Tibial nerve (tissue), 3 donors: Measurements from ENCODE around the gene FHDC1.

Experiments
- EP300 ChIP-seq, 2 donors: sonication (generic); formaldehyde crosslinking; IDR thresholded peaks; one replicate each; pipeline ENCODE4 v1.6.1; 2017; ENCODE audit warnings: antibody characterized with exemption in 2 of 2, mild to moderate bottlenecking in 1 of 2
- POLR2A ChIP-seq, 2 donors: fragments of 450-650 bp; IDR thresholded peaks; one replicate each; pipeline ENCODE4 v1.6.1; 2017; ENCODE audit warnings: antibody characterized with exemption in 2 of 2, mild to moderate bottlenecking in 2 of 2, moderate library complexity in 2 of 2

- TF ChIP-seq POLR2A (IDR thresholded peaks at IDR 0.05) = no peak
- no peak for TF ChIP-seq EP300 (IDR thresholded peaks at IDR 0.05)
Observed at GRCh38 chr4:152936446-152937335, 568 bp downstream of the FHDC1 start.
